Gastroesophageal sphincter (tissue), 4 donors: ENCODE results near the gene RSRC1. TPM values are rescaled to one million over a fixed set of nuclear protein-coding genes. Genes with fewer than 3 reads are reported as not detected.

Source experiments
- ATAC-seq: fragments of 150-250 bp; one replicate; pipeline ENCODE4 v1.9.1; 2016; ENCODE audit warnings: mild to moderate bottlenecking, moderate library complexity
- H3K27ac ChIP-seq, 4 donors: fragments of 200-600 bp; sonication (generic) in 3 of 4; 1 replicate in 3 of 4; 2 replicates in 1 of 4; pipeline ENCODE4 v1.5.1; 2016 to 2019
- H3K27me3 ChIP-seq: fragments of 200-600 bp; sonication (generic); one replicate; pipeline ENCODE4 v1.5.1; 2019
- H3K36me3 ChIP-seq, 2 donors: fragments of 200-600 bp; sonication (generic); one replicate each; pipeline ENCODE4 v1.5.1; 2019; ENCODE audit warnings: control low read depth in 1 of 2
- H3K4me1 ChIP-seq, 3 donors: fragments of 200-600 bp; sonication (generic); 1 replicate in 2 of 3; 2 replicates in 1 of 3; pipeline ENCODE4 v1.5.1; 2016 to 2019; ENCODE audit warnings: control low read depth in 2 of 3
- H3K4me3 ChIP-seq, 2 donors: fragments of 200-600 bp; sonication (generic); one replicate each; pipeline ENCODE4 v1.5.1; 2019; ENCODE audit warnings: mild to moderate bottlenecking in 1 of 2, moderate library complexity in 1 of 2
- H3K9me3 ChIP-seq, 3 donors: fragments of 200-600 bp; sonication (generic); one replicate each; pipeline ENCODE4 v1.5.1; 2017 to 2019; ENCODE audit warnings: control low read depth in 2 of 3
- CTCF ChIP-seq, 4 experiments: fragments of 200-600 bp in 2 of 4; fragments of 450-650 bp in 2 of 4; sonication (generic) in 1 of 4; IDR thresholded peaks; one replicate each; pipeline ENCODE4 v1.5.1; 2017 to 2019; ENCODE audit warnings: antibody characterized with exemption in 4 of 4, mild to moderate bottlenecking in 2 of 4, moderate library complexity in 2 of 4
- EP300 ChIP-seq: sonication (generic); formaldehyde crosslinking; IDR thresholded peaks from one replicate; pipeline ENCODE4 v1.6.1; 2017; ENCODE audit warnings: antibody characterized with exemption, mild to moderate bottlenecking
- POLR2A ChIP-seq, 2 donors: fragments of 450-650 bp; IDR thresholded peaks; one replicate each; pipeline ENCODE4 v1.6.1; 2017; ENCODE audit warnings: antibody characterized with exemption in 2 of 2, mild to moderate bottlenecking in 2 of 2, moderate library complexity in 1 of 2
- POLR2AphosphoS5 ChIP-seq: sonication (generic); formaldehyde crosslinking; IDR thresholded peaks from one replicate; pipeline ENCODE4 v1.6.1; 2017; ENCODE audit warnings: antibody characterized with exemption
- WGBS, 2 donors: methylation state at CpG; one replicate each; pipeline ENCODE4 v1.1.5; 2018; ENCODE audit warnings: low coverage in 1 of 2; 5-methylcytosine and 5-hydroxymethylcytosine counted together
- total RNA-seq, 4 donors: library from RNA; depleted of rRNA; stranded (reverse); fragments of >200 nt; gene quantifications; one replicate each; pipeline ENCODE4 v1.1.0, GENCODE V29; 2016

Gene RSRC1
- total RNA-seq, 4 donors from 2014 or later: 40.6 to 66.0 (median 43.9) TPM

GRCh38 chr3:158097081-158097592, 12.8 kb upstream of the RSRC1 start:
- Histone ChIP-seq H3K4me3 (no peak overlapping the region), H3K36me3 (no peaks in the 10 kb centered on the region), H3K27me3 (peaks cover 94% of the 10 kb centered on the region), H3K9me3 (peaks cover 0 to 11% (median 0%) of the 10 kb centered on the region in 3 donors), H3K27ac (no peak overlapping the region), H3K4me1 (peaks cover 0 to 22% (median 8%) of the 10 kb centered on the region in 3 donors)
- ATAC-seq: no peak
- TF ChIP-seq CTCF (IDR thresholded peaks at IDR 0.05): no peak
- no peak for TF ChIP-seq POLR2A (IDR thresholded peaks at IDR 0.05)
- TF ChIP-seq POLR2AphosphoS5: no peak
- TF ChIP-seq EP300: no peak
- 18 to 21% methylated on average over 10 to 11 of the region's 11 CpGs for WGBS, 2 donors

GRCh38 chr3:158097593-158098308, 12.1 kb upstream of the RSRC1 start:
- Histone ChIP-seq H3K27ac (no peak overlapping the region), H3K4me3 (peak overlapping the region in 1 of 2 donors; percentile 42), H3K27me3 (peaks cover 96% of the 10 kb centered on the region), H3K4me1 (peaks cover 0 to 25% (median 8%) of the 10 kb centered on the region in 3 donors), H3K36me3 (no peaks in the 10 kb centered on the region), H3K9me3 (peaks cover 0 to 11% (median 0%) of the 10 kb centered on the region in 3 donors)
- TF ChIP-seq POLR2AphosphoS5: no peak
- TF ChIP-seq POLR2A (IDR thresholded peaks at IDR 0.05): no peak
- TF ChIP-seq CTCF (IDR thresholded peaks at IDR 0.05): no peak
- no peak for ATAC-seq
- 4 to 18% methylated on average over 6 to 35 of the region's 60 CpGs for WGBS, 2 donors

- peaks cover 100% of the 10 kb centered on the region for H3K27me3 ChIP-seq
- 16% methylated on average over 10 of the region's 10 CpGs; no CpG with 5 or more reads in 1 of the 2 donors for WGBS, 2 donors
- H3K4me3 ChIP-seq: peak overlapping the region in 1 of 2 donors; percentile 42
Measured at GRCh38 chr3:158098309-158098639, 11.6 kb upstream of the RSRC1 start.

GRCh38 chr3:158098834-158099424, 11.0 kb upstream of the RSRC1 start:
- Histone ChIP-seq H3K4me1 (peaks cover 0 to 37% (median 14%) of the 10 kb centered on the region in 3 donors), H3K9me3 (peaks cover 0 to 11% (median 0%) of the 10 kb centered on the region in 3 donors), H3K4me3 (no peak overlapping the region), H3K36me3 (no peaks in the 10 kb centered on the region), H3K27ac (no peak overlapping the region), H3K27me3 (peaks cover 100% of the 10 kb centered on the region)
- no peak for ATAC-seq
- 9 to 19% methylated on average over 3 to 4 of the region's 5 CpGs for WGBS, 2 donors
- no peak for TF ChIP-seq CTCF (IDR thresholded peaks at IDR 0.05)
- TF ChIP-seq EP300: no peak
- TF ChIP-seq POLR2AphosphoS5: no peak
- no peak for TF ChIP-seq POLR2A (IDR thresholded peaks at IDR 0.05)

More at GRCh38 chr3:158098309-158098639, 11.6 kb upstream of the RSRC1 start:
- no peak for TF ChIP-seq POLR2A (IDR thresholded peaks at IDR 0.05)
- no peak for TF ChIP-seq EP300
- TF ChIP-seq POLR2AphosphoS5: no peak
- no peak for TF ChIP-seq CTCF (IDR thresholded peaks at IDR 0.05)
- no peaks in the 10 kb centered on the region for H3K36me3 ChIP-seq
- peaks cover 0 to 30% (median 9%) of the 10 kb centered on the region in 3 donors for H3K4me1 ChIP-seq
- no peak overlapping the region for H3K27ac ChIP-seq
- peaks cover 0 to 11% (median 0%) of the 10 kb centered on the region in 3 donors for H3K9me3 ChIP-seq
- ATAC-seq: no peak
